Right renal cortex interstitium (tissue), 3 donors: Measurements from ENCODE around the gene FMOD. TPM values are rescaled to one million over a fixed set of nuclear protein-coding genes. Genes with fewer than 3 reads are reported as not detected.

ENCODE experiments used
- polyA plus RNA-seq, 3 donors: library from polyadenylated mRNA; unstranded; fragments of 120-200 nt; gene quantifications; one replicate each; pipeline ENCODE4 v1.2.1, GENCODE V29; 2013; ENCODE audit not compliant: insufficient read length in 3 of 3

FMOD gene
- polyA plus RNA-seq, 3 donors = 42.4 to 56.6 (median 51.5) TPM

Other genes starting within 250 kb of the FMOD start
- 1 to 10 TPM; 5.2 to 8.0 (median 6.4) TPM for gene ADORA1, start 223.4 kb downstream of the FMOD start, polyA plus RNA-seq
- under 1 TPM; 0.08 to 0.32 (median 0.31) TPM for gene MYBPH, start 175.3 kb downstream of the FMOD start, polyA plus RNA-seq
- gene CHI3L1, start 164.4 kb downstream of the FMOD start, polyA plus RNA-seq = 10 to 100 TPM; 10.4 to 12.9 (median 11.9) TPM
- under 1 TPM; 0.11 to 0.21 (median 0.15) TPM for gene CHIT1, start 121.4 kb downstream of the FMOD start, polyA plus RNA-seq
- 100 to 1,000 TPM; 110 to 178 (median 141) TPM for gene BTG2, start 45.6 kb downstream of the FMOD start, polyA plus RNA-seq
- gene PRELP, start 124.7 kb upstream of the FMOD start, polyA plus RNA-seq = 1 to 10 TPM; 2.4 to 3.2 (median 2.9) TPM
- gene OPTC, start 143.0 kb upstream of the FMOD start, polyA plus RNA-seq = not detected